ENCODE measurements around the gene PNMT. TPM values are rescaled to one million over a fixed set of nuclear protein-coding genes. Genes with fewer than 3 reads are reported as not detected.
A peak's percentile ranks its signal among the peaks of the same experiment; 100 is the strongest.

The PNMT gene
- total and polyA plus RNA-seq, 2 of the 13 experiments (the other 11 are each of a cell fraction or from before 2014, with no cell fraction given) = 0.25 TPM; not detected in 1

GRCh38 chr17:39663688-39664580, 4.3 kb upstream of the PNMT start (continued):
- TF ChIP-seq TSC22D2 (CRISPR knock-in tag; IDR thresholded peaks at IDR 0.05; ENCODE audit: borderline replicate concordance) (no peak), ZNF724P (CRISPR knock-in tag; IDR thresholded peaks at IDR 0.05; ENCODE audit: borderline replicate concordance) (no peak), ZNF687 (CRISPR knock-in tag; IDR thresholded peaks at IDR 0.05) (peak; percentile 64), SOX13 (IDR thresholded peaks at IDR 0.05) (no peak), SOX13 (CRISPR knock-in tag; conservative IDR thresholded peaks at IDR 0.05 in 1 of 2, IDR thresholded peaks at IDR 0.05 in 1 of 2) (0 out of 4 replicates have a peak, but pooled peaks of 1 of the 2 experiments have one; percentile 17), ZNF292 (CRISPR knock-in tag; IDR thresholded peaks at IDR 0.05; ENCODE audit: borderline replicate concordance, low read depth) (peak; percentile 78), MIER3 (CRISPR knock-in tag; IDR thresholded peaks at IDR 0.05; ENCODE audit: borderline replicate concordance) (no peak), TGIF2 (CRISPR knock-in tag; IDR thresholded peaks at IDR 0.05) (peak; percentile 50; the same call in 1 of the 2 replicates), MAZ (IDR thresholded peaks at IDR 0.05; ENCODE audit: borderline replicate concordance, low read depth, low read length) (no peak), MAZ (CRISPR knock-in tag; IDR thresholded peaks at IDR 0.05; ENCODE audit: low read depth) (0 out of 2 replicates have a peak, but pooled peaks have one; percentile 34), ARID4A (CRISPR knock-in tag; IDR thresholded peaks at IDR 0.05; ENCODE audit: borderline replicate concordance) (peak; percentile 47; the same call in 1 of the 2 replicates), CSRNP1 (CRISPR knock-in tag; IDR thresholded peaks at IDR 0.05) (0 out of 2 replicates have a peak, but pooled peaks have one; percentile 25), ARNTL (CRISPR knock-in tag; IDR thresholded peaks at IDR 0.05) (peak; percentile 58; the same call in 1 of the 2 replicates), E2F2 (CRISPR knock-in tag; IDR thresholded peaks at IDR 0.05; ENCODE audit: borderline replicate concordance) (no peak), ZMAT3 (CRISPR knock-in tag; conservative IDR thresholded peaks at IDR 0.05) (no peak), RBFOX2 (IDR thresholded peaks at IDR 0.05; ENCODE audit: low read depth, low read length) (peak; percentile 47; the same call in 1 of the 2 replicates)
